HT1080 (cell line): ENCODE measurements around the gene STK11. TPM values are rescaled to one million over a fixed set of nuclear protein-coding genes. Genes with fewer than 3 reads are reported as not detected.

Source experiments
- DNase-seq: peaks from one replicate; pipeline ENCODE4 v3.0.0-alpha.2; 2015; ENCODE audit warnings: low read depth
- total RNA-seq: library from RNA; depleted of rRNA; stranded (reverse); fragments of >200 nt; shearing (Covaris generic); gene quantifications from 2 replicates; pipeline ENCODE4 v1.2.3, GENCODE V29; 2014

The STK11 gene
- total RNA-seq, 1 experiment from 2014 or later = 77.2 TPM

DNA sequence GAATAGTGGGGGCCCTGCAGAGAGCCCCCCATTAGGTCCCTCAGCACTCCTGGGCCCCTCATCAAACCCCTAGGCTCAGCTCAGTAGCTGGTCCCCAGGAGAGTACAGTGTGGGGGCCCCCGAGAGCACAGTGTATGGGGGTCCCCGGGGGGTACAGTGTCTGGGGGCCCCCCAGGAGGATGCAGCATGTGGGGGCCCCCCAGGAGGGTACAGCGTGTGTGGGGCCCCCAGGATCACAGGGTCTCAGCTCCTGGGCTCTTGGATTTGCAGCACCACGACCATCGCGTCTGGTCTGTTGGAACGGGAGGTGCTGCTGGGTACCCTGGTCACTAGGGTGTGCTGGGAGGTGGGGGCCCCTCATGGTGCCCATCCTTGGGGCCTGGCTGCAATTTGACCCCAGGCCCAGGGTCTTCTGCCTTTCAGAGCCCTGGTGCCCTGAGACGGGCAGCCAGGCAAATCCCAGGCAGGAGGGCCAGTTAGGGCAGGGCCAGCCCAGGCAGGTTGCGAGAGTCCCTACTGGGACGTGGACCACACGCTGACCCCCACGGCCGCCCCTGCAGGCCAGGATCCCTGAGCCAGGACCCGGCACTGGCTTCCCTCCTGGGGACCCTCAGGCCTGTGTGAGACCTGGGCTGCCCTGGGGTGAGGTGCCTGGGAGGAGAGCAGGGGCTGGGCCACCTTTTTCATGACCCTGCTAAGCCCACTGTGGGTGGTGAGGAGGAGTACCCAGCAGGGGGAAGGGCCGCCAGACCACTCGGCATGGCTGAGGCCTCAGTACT, 18.7 kb downstream of the STK11 start:
- DNase-seq = no peak

DNA sequence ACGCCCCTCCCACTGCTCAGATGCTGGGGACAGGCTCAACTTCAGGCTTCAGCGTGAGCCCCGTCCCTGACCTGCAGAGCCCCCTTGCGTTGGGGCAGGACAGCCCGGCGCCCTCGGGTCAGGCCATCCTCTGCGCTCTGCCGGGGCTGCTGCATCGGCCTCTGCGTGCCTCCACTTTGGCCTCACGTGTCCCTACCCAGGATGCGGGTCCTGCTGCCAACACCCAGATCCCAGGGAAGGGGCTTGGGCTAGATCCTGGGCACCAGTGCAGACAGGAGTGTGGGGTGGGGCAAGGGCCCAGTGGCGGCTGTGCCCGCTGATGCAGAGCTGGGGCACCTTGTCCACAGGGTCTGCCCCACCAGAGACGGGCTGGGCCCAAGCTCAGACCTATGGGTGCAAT, 19.3 kb downstream of the STK11 start:
- no peak for DNase-seq

DNA sequence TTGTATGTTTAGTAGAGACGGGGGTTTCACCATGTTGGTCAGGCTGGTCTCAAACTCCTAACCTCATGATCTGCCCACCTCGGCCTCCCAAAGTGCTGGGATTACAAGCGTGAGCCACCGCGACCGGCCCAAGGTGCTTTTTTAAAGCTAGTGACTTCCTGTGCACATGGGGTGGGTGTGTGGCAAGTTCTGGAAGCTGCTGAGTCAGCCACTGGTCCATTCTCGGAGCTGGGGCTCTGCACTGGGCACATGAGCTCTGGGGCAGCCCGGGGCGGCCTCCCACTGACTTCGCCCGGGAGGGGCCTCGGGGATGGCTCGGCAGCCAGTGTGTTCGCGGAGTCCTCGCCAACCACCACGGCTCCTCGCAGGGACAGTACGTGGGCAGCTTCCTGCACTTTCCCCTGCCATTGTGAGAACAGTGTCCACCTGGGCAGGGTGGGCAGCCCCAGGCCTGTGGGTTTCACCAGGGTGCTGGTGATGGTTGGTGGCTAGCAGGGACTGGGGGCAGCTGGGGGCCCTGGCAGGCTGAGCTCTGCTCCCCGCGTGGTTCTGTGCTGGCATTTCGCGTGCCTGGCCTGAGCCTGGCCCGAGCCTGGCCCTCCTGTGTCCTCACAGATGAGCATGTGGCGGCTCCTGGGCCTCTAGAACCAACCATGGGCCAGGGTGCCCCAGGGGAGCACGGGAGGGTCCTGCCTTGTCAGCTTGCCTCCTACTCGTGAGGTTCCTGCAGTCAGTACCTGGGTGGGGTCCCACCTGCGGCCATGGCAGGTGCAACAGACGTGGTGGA, 20.1 kb downstream of the STK11 start:
- DNase-seq = no peak

DNA sequence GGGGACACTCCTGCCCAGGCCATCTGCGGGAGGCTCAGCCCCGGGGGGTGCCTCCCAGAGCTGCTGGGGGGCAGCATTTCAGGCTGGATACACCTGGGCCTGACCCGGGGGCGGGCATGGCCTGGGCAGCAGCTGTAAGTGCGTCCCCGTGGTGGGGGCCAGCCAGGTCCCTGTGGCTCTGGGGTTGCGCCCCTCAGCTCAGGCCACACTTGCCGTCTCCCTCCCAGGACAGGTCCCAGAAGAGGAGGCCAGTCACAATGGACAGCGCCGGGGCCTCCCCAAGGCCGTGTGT, 20.6 kb downstream of the STK11 start:
- no peak for DNase-seq

DNA sequence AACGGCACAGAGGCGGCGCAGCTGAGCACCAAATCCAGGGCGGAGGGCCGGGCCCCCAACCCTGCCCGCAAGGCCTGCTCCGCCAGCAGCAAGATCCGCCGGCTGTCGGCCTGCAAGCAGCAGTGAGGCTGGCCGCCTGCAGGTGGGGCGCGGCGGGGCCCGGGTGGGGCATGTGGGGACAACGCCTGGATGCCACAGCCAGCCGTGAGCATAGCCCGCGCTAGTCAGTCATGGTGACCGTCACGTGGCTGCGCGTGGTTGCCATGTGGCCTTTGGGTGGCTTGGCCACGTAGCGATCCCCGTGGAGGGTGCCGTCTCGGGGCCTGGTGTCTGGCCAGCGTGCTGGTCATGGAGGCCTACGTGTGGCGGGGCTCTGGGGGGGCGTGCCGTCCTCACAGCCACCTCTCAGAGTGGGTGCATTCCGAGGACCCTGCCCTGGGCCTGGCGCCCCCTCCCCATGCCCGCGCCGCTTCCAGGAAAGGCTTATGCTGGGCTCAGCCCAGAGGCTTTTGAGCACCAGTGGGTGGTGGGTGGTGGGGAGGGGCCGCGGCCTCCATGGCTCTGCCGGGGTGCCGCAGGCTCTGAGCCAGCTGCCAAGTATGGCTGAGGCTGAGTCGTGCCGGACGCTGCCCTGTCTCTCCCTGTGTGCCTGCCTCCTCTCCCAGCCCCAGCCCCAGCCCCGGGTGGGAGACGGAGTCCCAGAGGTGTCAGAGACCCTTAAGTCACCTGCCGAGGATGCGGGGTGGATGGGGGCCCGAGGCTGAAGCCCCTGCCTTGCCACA, 21.1 kb downstream of the STK11 start:
- no peak for DNase-seq

DNA sequence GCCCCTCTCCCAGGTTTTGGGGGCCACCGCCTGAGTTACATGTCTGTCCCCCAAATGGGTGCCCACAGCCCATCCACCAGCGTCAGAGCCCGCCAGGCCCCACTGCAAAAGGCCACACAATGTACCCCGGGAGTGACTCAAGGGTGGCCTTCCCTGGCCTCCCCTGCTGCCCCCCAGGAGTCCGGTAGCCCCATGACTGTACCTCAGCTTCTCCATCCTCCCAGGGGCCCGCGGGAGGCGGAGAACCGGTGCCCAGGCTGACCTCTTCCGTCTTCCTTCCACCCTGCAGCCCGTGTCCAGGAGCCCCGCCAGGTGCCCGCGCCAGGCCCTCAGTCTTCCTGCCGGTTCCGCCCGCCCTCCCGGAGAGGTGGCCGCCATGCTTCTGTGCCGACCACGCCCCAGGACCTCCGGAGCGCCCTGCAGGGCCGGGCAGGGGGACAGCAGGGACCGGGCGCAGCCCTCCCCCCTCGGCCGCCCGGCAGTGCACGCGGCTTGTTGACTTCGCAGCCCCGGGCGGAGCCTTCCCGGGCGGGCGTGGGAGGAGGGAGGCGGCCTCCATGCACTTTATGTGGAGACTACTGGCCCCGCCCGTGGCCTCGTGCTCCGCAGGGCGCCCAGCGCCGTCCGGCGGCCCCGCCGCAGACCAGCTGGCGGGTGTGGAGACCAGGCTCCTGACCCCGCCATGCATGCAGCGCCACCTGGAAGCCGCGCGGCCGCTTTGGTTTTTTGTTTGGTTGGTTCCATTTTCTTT, 21.9 kb downstream of the STK11 start:
- no peak for DNase-seq

DNA sequence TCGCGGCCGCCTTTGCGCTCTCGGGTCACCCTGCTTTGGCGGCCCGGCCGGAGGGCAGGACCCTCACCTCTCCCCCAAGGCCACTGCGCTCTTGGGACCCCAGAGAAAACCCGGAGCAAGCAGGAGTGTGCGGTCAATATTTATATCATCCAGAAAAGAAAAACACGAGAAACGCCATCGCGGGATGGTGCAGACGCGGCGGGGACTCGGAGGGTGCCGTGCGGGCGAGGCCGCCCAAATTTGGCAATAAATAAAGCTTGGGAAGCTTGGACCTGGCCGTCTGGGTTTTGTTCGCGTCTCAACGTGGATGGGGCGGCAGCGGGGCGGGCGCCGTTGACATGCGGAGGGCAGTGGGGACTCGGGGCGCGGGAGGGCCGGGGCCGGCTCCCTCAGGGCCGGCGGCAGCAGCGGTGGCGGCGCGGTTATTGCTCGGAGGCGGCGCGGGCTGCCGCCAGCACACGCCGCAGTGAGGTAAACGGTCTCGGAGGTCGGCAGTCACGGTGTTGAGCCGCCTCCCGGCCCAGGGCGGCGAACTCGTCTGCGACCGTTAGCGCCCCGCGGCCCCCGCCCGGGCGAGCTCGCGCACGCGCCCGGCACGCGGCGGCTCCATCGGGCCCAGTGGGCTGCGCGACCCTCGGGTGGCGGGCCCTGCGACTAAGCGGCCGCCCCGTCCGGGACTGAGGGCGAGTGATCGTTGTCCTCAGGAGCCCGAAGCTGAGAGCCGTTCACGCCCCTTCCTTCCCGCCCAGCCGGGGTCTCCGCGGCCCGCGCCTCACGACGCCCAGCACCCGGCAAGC, 22.8 kb downstream of the STK11 start:
- DNase-seq = no peak

DNA sequence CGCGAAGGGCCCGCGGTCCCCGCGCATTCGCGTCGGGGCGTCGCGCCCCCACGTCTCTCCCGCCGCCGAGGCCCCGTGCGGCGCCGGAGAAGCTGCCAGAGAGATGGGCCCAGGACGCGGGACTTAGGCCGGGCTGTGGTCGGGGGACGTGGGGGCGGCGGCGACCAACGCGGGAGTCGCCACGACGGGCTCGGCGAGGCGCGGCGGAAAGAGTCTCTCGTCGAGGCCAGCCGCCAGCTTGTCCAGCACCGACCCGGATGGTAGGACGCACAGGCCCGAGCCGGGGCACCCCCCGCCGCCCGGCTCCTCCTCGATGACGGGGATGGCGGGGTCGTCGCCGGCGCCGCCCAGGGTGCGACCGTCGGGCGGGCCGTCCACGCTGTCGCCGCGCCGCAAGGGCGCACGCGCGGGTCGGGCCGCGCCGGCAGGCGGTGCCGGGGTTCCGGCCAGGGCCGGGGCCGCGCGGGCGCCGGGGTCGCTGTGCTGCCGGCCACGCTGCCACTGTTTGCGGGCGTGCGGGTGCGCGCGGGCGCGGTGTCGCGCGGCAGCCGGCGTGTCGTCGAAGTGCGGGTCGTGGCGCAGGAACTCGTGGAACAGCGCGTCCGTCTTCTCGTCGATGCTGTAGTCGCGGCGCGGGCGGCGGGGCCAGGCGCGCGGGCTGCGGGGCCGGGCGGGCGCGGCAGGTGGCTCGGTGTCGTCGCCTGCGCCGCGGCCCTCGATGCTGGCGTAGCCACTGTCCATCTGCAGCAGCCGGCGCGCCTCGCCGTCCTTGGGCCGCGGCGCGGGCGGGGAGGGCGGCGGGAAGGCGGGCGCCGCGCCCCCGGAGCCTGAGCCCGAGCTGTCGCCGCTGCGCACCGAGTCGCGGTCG, 23.7 kb downstream of the STK11 start:
- no peak for DNase-seq

DNA sequence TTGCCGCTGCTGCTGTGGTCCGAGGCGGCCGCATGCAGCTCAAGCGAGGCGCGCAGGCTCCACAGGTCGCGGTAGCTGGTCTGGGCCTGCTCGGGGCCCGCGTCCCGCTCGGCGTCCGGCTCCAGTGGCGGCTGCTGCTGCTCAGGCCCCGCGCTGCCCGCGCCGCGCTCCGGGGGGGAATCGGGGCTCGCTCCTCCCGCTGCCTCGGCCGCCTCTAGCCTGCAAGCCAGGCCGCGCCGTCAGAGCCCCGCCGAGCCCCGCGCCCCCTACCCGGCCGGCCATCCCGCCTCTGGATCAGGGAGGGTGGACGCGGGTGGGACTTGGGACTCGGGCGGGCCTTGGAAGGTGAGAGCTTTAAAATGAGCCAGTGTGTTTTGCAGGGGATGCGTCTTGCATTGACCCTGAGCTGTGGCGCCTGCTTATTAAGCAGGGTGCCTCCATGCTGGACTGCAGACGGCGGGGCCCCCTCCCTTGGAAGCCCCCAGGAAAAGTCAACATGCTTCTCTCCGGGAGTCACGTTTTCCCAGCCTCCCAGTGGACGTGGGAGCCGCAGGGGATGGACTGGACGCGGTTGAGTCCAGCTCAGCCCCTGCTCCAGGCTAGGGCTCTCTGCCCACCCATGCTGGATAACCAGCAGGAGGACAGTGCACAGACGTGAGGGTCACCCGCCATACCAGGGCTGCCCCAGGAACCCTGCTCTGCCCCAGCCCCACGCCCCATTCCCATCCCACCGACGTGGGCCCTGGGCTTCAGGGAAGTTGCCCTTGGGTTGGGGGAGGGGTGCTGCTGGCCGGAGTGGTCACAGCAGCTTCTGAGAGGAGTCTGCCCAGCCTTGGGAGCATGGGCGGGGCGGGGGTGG, 24.6 kb downstream of the STK11 start:
- no peak for DNase-seq

DNA sequence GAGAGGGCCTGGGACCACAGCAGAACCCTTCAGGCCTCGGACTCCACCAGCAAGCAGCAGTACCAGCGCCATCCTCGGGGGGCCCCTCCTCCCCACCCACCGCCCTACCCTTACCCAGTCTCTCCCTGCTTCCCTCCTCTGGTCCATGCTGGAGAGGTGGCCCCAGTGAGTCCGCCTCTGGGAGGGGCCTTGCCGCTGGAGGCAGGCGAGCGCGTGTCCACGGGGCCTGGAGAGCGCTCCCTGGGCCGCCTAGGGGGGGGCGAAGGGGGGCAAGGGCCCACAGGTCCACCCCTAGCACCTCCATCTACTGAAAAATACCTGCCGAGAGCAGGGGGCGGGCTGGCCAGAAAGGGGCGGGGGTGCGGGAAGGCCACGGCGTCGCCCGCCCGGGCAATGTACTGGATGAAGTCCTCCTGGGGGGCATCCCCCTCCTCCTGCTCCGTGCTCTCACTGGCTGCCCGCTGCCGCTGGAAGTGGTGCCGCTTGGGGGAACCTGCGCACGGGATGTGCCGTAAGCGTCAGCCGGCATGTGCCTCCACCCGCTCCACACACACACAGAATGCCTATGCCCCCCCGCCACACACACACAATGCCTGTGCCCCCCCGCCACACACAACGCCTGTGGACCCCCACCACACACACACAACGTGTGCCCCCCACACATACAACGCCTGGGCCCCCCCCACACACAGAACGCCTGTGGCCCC, 25.4 kb downstream of the STK11 start:
- no peak for DNase-seq

DNA sequence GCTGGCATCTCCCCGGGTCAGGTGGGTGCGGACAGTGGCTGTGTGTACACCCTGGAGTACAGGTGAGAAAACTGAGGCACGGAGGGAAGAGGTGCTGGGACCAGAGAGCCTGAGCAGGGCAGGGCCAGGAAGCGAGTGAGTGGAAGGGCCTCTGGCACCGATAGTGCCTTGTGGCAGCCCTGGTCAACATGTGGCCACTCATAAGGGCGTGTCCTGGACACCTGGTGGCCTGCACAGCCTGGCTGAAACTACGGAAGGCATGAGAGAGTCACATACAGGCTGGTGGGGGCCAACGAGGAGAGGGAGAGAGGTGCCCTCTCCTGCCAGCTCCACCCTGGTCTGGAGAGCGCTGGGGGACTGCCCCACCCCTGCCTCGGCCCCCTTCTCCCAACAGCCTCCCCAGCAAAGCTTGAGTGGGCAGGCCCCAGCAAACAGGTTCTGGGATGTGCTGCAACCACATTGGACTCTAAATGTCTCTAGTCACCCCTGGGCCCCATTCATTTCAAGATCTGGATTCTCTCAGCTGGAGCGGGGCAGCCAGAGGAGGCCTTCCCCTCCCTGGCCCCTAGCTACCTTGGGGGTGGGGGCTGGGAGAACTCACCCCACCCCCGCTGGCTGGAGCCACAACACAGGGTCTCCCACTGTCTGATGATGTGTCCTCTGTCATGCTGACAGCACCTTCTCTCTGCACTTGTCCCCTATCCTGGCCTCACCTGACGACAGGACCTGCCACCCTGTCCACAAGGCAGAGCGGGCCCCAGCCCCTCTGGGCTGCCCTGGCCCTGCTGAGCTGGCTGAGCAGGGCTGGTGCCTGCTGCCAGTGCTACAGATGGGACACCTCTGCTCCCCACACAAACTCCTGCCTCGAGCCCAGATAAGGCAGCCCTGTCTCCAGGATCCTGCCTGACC, 26.4 kb downstream of the STK11 start:
- DNase-seq = no peak

DNA sequence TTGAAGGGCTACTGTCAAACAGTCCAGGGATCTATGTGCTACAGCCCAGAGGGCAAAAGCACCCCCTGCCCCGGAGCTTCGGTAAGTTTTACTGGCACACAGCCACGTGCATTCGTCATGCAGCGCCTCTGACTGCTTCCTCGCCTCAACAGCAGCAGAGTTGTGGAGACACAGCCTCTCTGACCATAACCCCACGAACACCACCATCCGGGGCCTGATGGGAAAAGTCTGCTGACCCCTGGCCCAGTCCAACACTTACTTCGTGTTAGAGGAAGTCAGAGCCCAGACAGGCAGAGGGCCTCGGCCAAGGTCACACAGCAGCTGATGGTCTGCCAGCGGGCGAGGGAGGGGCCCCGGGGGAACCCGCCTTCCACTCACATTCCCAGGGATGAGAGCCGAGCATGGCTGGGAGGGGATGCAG, 27.1 kb downstream of the STK11 start:
- peak; percentile 39 for DNase-seq

DNA sequence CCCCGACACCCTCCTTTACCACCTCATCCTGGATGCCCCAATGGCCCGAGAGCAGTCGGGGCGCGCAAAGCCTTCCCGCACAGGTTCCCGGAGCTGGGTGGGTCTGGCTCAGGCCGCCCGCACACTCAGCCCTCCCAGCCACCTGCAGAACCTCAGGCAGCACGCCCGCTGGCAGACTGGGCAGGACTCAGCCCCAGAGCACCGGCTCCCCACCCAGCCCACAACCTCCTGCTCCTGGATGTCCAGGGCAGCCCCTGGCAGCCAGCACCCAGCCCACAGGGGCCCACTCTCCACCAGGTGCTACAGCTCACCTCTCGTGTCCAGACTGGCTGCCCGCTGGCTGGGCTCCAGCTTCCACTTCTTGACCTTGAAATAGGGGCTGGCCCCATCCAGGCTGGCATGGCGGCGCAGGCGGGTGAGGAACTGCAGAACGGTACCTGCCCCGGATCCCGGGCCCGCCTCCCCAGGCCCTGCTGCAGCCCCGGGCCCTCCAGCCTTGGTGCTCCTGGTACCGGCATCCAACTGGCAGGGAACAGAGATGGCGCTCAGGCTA, 27.6 kb downstream of the STK11 start:
- no peak for DNase-seq

DNA sequence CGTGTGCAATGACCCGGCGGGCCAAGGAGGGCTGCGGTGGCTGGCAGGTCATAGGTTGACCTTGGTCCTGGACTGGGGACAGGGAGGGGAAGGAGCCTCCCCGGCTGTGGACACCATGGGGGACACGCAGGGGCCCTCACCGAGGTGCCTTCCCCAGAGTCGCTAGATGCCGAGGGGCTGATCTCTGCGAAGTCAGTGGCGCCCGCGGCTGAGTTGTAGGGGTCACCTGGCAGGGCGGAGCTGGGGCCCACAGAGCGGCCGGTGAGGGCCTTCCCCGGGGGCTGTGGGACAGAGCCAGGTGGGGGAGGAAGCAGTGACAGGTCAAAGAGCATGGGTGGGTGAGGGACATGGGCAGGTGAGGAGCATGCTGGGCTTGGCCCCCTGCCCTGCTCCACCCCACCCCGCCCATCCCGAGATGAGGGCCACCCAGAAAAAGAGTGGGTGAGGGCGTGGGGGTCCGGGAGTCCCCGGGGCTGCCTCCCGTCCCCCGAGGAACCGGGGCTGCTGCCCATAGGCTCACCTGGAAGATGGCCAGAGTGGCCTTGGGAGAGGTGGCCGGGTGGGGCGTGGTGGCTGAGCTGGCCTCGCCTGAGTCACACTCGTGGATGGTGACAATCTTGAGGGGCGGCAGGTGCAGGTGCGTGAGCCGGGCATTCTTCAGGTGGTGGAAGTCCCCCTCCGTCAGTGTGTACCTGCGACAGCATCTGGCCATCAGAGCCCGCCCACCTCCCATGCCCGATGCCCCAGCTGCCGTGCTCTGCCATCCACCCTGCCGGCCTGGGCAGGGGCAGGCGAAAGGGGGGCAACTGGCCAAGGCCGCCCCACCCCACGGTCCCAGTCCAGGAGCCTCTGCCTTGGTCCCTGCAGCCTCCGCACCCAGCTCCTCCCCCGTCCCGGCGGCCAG, 28.7 kb downstream of the STK11 start:
- no peak for DNase-seq

DNA sequence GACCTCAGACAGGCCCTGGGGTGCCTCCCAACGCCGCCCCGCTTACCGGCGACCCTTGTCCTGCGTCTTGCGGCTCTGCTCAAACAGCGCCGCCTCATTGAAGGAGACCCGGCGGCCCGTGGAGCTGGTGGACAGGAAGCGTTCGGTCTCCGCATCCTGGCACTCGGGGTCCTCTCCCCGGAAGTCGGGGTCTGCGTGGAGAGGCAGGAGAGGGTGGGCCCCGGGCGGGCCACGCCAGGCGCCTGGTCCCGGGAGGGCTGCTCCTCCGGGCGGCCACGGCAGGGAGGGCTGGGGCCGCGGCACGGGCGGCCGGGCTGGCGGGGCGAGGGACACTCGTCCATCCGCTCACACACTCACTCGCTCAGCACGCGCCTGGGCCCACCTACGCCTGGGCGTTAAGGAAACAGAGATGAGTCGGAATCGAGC, 29.4 kb downstream of the STK11 start:
- no peak for DNase-seq
